Left cardiac atrium (tissue), 4 donors: ENCODE measurements around the gene CALR. TPM values are rescaled to one million over a fixed set of nuclear protein-coding genes. Genes with fewer than 3 reads are reported as not detected.
A peak's percentile ranks its signal among the peaks of the same experiment; 100 is the strongest.

Experiments used
- ATAC-seq, 2 donors: fragments of 200-7000 bp; cut with Tn5 transposase; one replicate each; pipeline ENCODE4 v1.9.1; 2020; ENCODE audit warnings: mild to moderate bottlenecking in 2 of 2, moderate library complexity in 2 of 2
- DNase-seq: peaks from one replicate; pipeline ENCODE4 v3.0.0-alpha.2; 2020
- intact Hi-C, 2 donors: fragments of 100-400 bp; cut with DNase I; formaldehyde crosslinking; loops; one replicate each; pipeline versions ENCODE4 v1.14.1 to v1.15.1; 2022 to 2023
- total RNA-seq, 2 donors: library from RNA; stranded (reverse); fragmentation: NEBNext Ultra II Directional; extraction: Animal tissue kit (Norgen Biotek cat#: 25700); gene quantifications; one replicate each; pipeline ENCODE4 v1.2.1, GENCODE V29; 2021
- donor health status: DM: no; HTN: yes; CAD: no.
- donor health status: DM: no; HTN: yes; CAD: no; lungs with severe emphysema.
- donor health status: DM: yes; HTN: yes; CAD: no.
- donor health status: Dilated cardiomyopathy.

CALR gene
- total RNA-seq, 2 donors from 2014 or later = 627 to 707 TPM

GRCh38 chr19:12932392-12933286 lies 5.8 kb upstream of the CALR start:
- DNase-seq (no peak), ATAC-seq (no peak)
- intact Hi-C loops = no loop called here

GRCh38 chr19:12933287-12934072 lies 4.9 kb upstream of the CALR start, which contains the start of gene FARSA:
TSS of gene FARSA (minus strand) at chr19:12933711. CDS start at chr19:12933696, 15 bp downstream.
- ATAC-seq (peak; percentile 82 to 85), DNase-seq (peak; percentile 94)
- intact Hi-C loops = no loop called here

GRCh38 chr19:12935071-12935470 lies 3.3 kb upstream of the CALR start:
- intact Hi-C loops = no loop called here

GRCh38 chr19:12936582-12936981 lies 1.8 kb upstream of the CALR start:
- ATAC-seq = no peak
- intact Hi-C loops = no loop called here
- DNase-seq = no peak

More at GRCh38 chr19:12935071-12935470, 3.3 kb upstream of the CALR start:
- DNase-seq (no peak), ATAC-seq (no peak)

- intact Hi-C loops = no loop called here
- no peak for ATAC-seq
- no peak for DNase-seq
Measured at GRCh38 chr19:12937093-12937926, 1.1 kb upstream of the CALR start.

- ATAC-seq (peak; percentile 19 to 22), DNase-seq (no peak)
- intact Hi-C loops = no loop called here
Measured at GRCh38 chr19:12938779-12939601, 581 bp downstream of the CALR start.

- DNase-seq (no peak), ATAC-seq (no peak)
- intact Hi-C loops = no loop called here
Measured at GRCh38 chr19:12939975-12940423, 1.6 kb downstream of the CALR start.

- no peak for DNase-seq
- ATAC-seq = no peak
- intact Hi-C loops = no loop called here
Measured at GRCh38 chr19:12940897-12941296, 2.5 kb downstream of the CALR start.

GRCh38 chr19:12943437-12944044 lies 5.1 kb downstream of the CALR start:
- intact Hi-C loops = no loop called here
- DNase-seq (no peak), ATAC-seq (no peak)

- DNase-seq (no peak), ATAC-seq (no peak)
- intact Hi-C loops = no loop called here
Measured at GRCh38 chr19:12944104-12944674, 5.8 kb downstream of the CALR start.

- peak; percentile 93 to 97 for ATAC-seq
- peak; percentile 99 for DNase-seq
- intact Hi-C loops = no loop called here
Measured at GRCh38 chr19:12945479-12946091, 7.2 kb downstream of the CALR start, which contains the start of gene RAD23A. TSS of gene RAD23A (plus strand) at chr19:12945862. CDS start at chr19:12945949, 87 bp downstream.

GRCh38 chr19:12946092-12946721 lies 7.8 kb downstream of the CALR start:
- DNase-seq = peak; percentile 82
- ATAC-seq = peak; percentile 85
- intact Hi-C loops = no loop called here

- intact Hi-C loops = no loop called here
- no peak for DNase-seq
- ATAC-seq = no peak
Measured at GRCh38 chr19:12946731-12947496, 8.5 kb downstream of the CALR start.

GRCh38 chr19:12947702-12948611 lies 9.5 kb downstream of the CALR start:
- DNase-seq (no peak), ATAC-seq (no peak)
- intact Hi-C loops = no loop called here
